Muscle of leg (tissue), 11 donors: ENCODE measurements around the gene MARCHF9. TPM values are rescaled to one million over a fixed set of nuclear protein-coding genes. Genes with fewer than 3 reads are reported as not detected.
"Not testable (repeated sequence)": the region's sequence is repeated elsewhere in the genome, so short reads cannot be mapped to it uniquely, and the experiment has no call there.

Source experiments
- DNase-seq: peaks from one replicate; pipeline ENCODE4 v3.0.0; 2013
- H3K27ac ChIP-seq: one replicate; pipeline ENCODE4 v1.5.1; 2013; ENCODE audit warnings: mild to moderate bottlenecking, low read length, control low read depth
- H3K27me3 ChIP-seq: one replicate; pipeline ENCODE4 v1.6.1; 2013; ENCODE audit warnings: low read length; ENCODE audit not compliant: control insufficient read depth, insufficient read depth
- H3K36me3 ChIP-seq: one replicate; pipeline ENCODE4 v1.6.1; 2013; ENCODE audit warnings: low read length; ENCODE audit not compliant: control insufficient read depth, insufficient read depth
- H3K4me1 ChIP-seq: one replicate; pipeline ENCODE4 v1.6.1; 2013; ENCODE audit warnings: low read length; ENCODE audit not compliant: control insufficient read depth, insufficient read depth
- H3K4me3 ChIP-seq: one replicate; pipeline ENCODE4 v1.5.1; 2013; ENCODE audit warnings: low read length, control low read depth
- H3K9me3 ChIP-seq: replicated peaks from 2 replicates; pipeline ENCODE4 v1.6.1; 2013; ENCODE audit warnings: low read depth, low read length; ENCODE audit not compliant: control insufficient read depth
- WGBS: methylation state at CpG from one replicate; pipeline ENCODE4 v1.1.5; 2013; ENCODE audit warnings: missing lambda C conversion rate; ENCODE audit not compliant: insufficient coverage; 5-methylcytosine and 5-hydroxymethylcytosine counted together
- polyA plus RNA-seq, 8 donors: library from polyadenylated mRNA; unstranded; fragments of 120-200 nt; gene quantifications; one replicate each; pipeline versions ENCODE4 v1.2.1 to v1.2.3, GENCODE V29; 2013; ENCODE audit warnings: inconsistent platforms in 1 of 8, low replicate concordance in 1 of 8; ENCODE audit not compliant: insufficient read length in 8 of 8, insufficient read depth in 1 of 8
- total RNA-seq: library from RNA; stranded (reverse); fragments of 120-200 nt; gene quantifications from one replicate; pipeline ENCODE4 v1.2.4, GENCODE V29; 2013

Gene MARCHF9
- total and polyA plus RNA-seq, 9 donors, result 5.6 to 12.0 (median 7.3) TPM

- peaks cover 78% of the 10 kb centered on the region for H3K36me3 ChIP-seq
- no peaks in the 10 kb centered on the region for H3K4me1 ChIP-seq
- no peak overlapping the region for H3K4me3 ChIP-seq
- no peaks in the 10 kb centered on the region for H3K9me3 ChIP-seq
- 92% methylated on average over 19 of the region's 22 CpGs for WGBS
- DNase-seq, result no peak
- no peaks in the 10 kb centered on the region for H3K27me3 ChIP-seq
- H3K27ac ChIP-seq, result no peak overlapping the region
These were observed 36.9 kb upstream of the MARCHF9 start for GRCh38 chr12:57717846-57718640.

GRCh38 chr12:57718641-57719528 lies 36.0 kb upstream of the MARCHF9 start:
- no peak overlapping the region for H3K4me3 ChIP-seq
- H3K4me1 ChIP-seq, result no peaks in the 10 kb centered on the region
- 94% methylated on average over 11 of the region's 15 CpGs for WGBS
- no peaks in the 10 kb centered on the region for H3K9me3 ChIP-seq
- H3K27me3 ChIP-seq, result no peaks in the 10 kb centered on the region
- H3K27ac ChIP-seq, result no peak overlapping the region
- peaks cover 72% of the 10 kb centered on the region for H3K36me3 ChIP-seq
- DNase-seq, result no peak

- Histone ChIP-seq H3K9me3 (no peaks in the 10 kb centered on the region), H3K27ac (no peak overlapping the region), H3K36me3 (peaks cover 67% of the 10 kb centered on the region), H3K4me3 (no peak overlapping the region), H3K27me3 (no peaks in the 10 kb centered on the region), H3K4me1 (no peaks in the 10 kb centered on the region)
- WGBS, result 98% methylated on average over 12 of the region's 20 CpGs
- DNase-seq, result no peak
These were observed 34.9 kb upstream of the MARCHF9 start for GRCh38 chr12:57719777-57720605.

- 86% methylated on average over 6 of the region's 11 CpGs for WGBS
- DNase-seq, result no peak
- H3K36me3 ChIP-seq, result peaks cover 61% of the 10 kb centered on the region
- no peak overlapping the region for H3K4me3 ChIP-seq
- peaks cover 3% of the 10 kb centered on the region for H3K4me1 ChIP-seq
- H3K9me3 ChIP-seq, result no peaks in the 10 kb centered on the region
- H3K27ac ChIP-seq, result no peak overlapping the region
- H3K27me3 ChIP-seq, result peaks cover 5% of the 10 kb centered on the region
These were observed 34.0 kb upstream of the MARCHF9 start for GRCh38 chr12:57720606-57721595.

GRCh38 chr12:57721846-57722608 lies 32.9 kb upstream of the MARCHF9 start:
- H3K4me1 ChIP-seq, result peaks cover 12% of the 10 kb centered on the region
- H3K27ac ChIP-seq, H3K4me3 ChIP-seq, DNase-seq, H3K27me3 ChIP-seq, H3K9me3 ChIP-seq: not testable (repeated sequence)
- WGBS, result 92% methylated on average over 12 of the region's 16 CpGs
- peaks cover 50% of the 10 kb centered on the region for H3K36me3 ChIP-seq

- 30% methylated on average over 5 of the region's 11 CpGs for WGBS
- Histone ChIP-seq H3K4me1 (peaks cover 20% of the 10 kb centered on the region), H3K27ac (no peak overlapping the region), H3K4me3 (no peak overlapping the region), H3K27me3 (peaks cover 17% of the 10 kb centered on the region), H3K36me3 (peaks cover 42% of the 10 kb centered on the region), H3K9me3 (no peaks in the 10 kb centered on the region)
- DNase-seq, result no peak
These were observed 31.9 kb upstream of the MARCHF9 start for GRCh38 chr12:57722716-57723629.

- no peaks in the 10 kb centered on the region for H3K9me3 ChIP-seq
- H3K27me3 ChIP-seq, result peaks cover 21% of the 10 kb centered on the region
- H3K4me3 ChIP-seq, result no peak overlapping the region
- DNase-seq, result no peak
- no CpG with 5 or more reads among the region's 2 CpGs for WGBS
- no peak overlapping the region for H3K27ac ChIP-seq
- H3K36me3 ChIP-seq, result peaks cover 35% of the 10 kb centered on the region
- H3K4me1 ChIP-seq, result peaks cover 20% of the 10 kb centered on the region
These were observed 31.3 kb upstream of the MARCHF9 start for GRCh38 chr12:57723630-57723962.
